ENCODE measurements around the gene DHX16. TPM values are rescaled to one million over a fixed set of nuclear protein-coding genes. Genes with fewer than 3 reads are reported as not detected.

The DHX16 gene
- total and polyA plus RNA-seq, 2 experiments from 2014 or later, result 16.0 to 31.3 TPM

DNA sequence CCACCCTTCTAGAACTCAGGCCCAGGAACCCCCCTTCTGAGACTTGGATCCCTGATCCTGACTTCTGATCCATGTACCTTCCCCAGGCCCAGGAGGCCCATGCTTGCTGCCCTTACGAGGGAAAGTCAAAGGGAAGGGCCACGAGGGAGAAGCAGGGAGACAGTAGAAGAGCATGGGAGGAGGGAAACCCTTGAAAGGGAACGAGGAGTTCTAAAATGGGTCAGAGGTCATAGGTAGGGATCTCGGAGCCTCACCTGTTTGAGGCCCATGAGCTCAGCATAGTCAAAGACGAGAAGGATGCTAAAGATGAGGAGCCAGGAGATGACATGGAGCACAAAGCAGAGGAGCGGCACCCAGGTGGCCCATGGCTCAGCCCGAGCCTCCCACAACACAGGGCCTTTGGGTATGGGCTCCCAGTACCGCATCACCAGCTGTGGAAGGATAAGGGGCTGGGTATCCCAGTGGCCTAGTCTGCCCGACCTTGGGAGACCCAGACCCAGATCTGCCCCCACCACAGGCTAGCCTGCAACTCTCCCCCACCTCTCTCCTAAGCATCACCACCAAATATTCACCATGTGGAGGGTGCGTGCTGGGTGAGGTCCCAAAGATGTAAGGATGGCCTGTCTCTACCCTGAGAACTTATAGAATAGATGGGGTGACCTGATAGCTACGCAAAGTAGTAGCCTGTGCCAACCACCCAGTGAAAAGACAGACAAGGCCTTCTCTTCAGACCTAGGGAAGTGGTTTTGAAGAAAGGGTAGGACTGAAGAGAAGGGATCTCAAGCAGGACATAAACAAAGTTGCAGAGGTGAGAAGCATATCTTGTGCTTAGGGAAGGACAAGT is 16.4 kb upstream of the DHX16 start (continued):
- TF ChIP-seq ZNF462 (CRISPR knock-in tag; IDR thresholded peaks at IDR 0.05), result no peak

DNA sequence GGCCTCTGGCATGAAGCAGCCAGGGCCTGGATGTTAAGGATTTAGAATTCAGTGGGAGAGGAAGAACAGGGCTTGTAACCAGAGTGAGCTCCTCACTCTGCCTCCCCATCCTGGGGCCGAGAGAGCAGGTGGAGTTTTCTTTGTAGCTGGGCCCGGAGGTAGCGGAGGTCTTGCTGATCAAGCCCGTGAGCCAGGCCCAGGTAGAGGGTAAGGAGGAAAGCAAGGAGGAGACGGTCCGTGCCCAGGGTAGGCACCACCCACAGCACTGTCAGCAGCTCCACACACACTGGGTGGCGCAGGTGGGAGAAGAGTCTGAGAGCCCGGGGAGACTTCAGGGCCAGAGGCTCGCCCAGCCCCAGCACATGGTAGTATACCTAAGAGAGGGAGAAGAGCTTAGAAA is 15.8 kb upstream of the DHX16 start:
- H3K27me3 Mint-ChIP-seq (ENCODE audit: insufficient read depth, low read depth, poor library complexity), result peaks cover 38% of the 10 kb centered on the region
- no peak for DNase-seq (ENCODE audit: low spot score)
- H3K27me3 ChIP-seq (ENCODE audit: insufficient read depth), result 0 out of 2 replicates have a peak, but pooled peaks cover 5% of the 10 kb centered on the region
- peaks cover 38% of the 10 kb centered on the region for H3K4me1 ChIP-seq (ENCODE audit: insufficient read depth)
- no peak overlapping the region for H3K27ac ChIP-seq (ENCODE audit: low read depth)
- H3F3A ChIP-seq (replicated peaks; ENCODE audit: low read depth), result peaks cover 12% of the 10 kb centered on the region
- peaks cover 8% of the 10 kb centered on the region; the same call in 1 of the 2 replicates for H3K79me2 ChIP-seq (replicated peaks; ENCODE audit: insufficient read depth)
- H4K20me1 ChIP-seq (replicated peaks; ENCODE audit: insufficient read depth), result no peaks in the 10 kb centered on the region
- no peak overlapping the region; the same call in 1 of the 2 replicates for H3K4me3 ChIP-seq
- no peak overlapping the region for H2AFZ ChIP-seq
- no peak overlapping the region for H3K4me2 ChIP-seq
- H3K4me1 Mint-ChIP-seq, result peaks cover 59% of the 10 kb centered on the region
- H3K9me3 Mint-ChIP-seq, result no peaks in the 10 kb centered on the region; the same call in 2 of the 3 replicates
- no peak for ATAC-seq
- no peak overlapping the region for H3K27ac Mint-ChIP-seq
- peaks cover 18% of the 10 kb centered on the region for H3K36me3 Mint-ChIP-seq (ENCODE audit: low read depth)
- H3K36me3 ChIP-seq (ENCODE audit: insufficient read depth), result no peaks in the 10 kb centered on the region
- H3K9me2 ChIP-seq (ENCODE audit: insufficient read depth), result no peaks in the 10 kb centered on the region
- H3K4me3 Mint-ChIP-seq, result peak overlapping the region; percentile 81; the same call in 2 of the 3 replicates
- TF ChIP-seq STAT1 (IDR thresholded peaks at IDR 0.05; ENCODE audit: unreplicated experiment), result no peak
- no peak for TF ChIP-seq EZH2phosphoT487 (IDR thresholded peaks at IDR 0.05; ENCODE audit: unreplicated experiment)
- no peak for TF ChIP-seq ZNF114 (CRISPR knock-in tag; IDR thresholded peaks at IDR 0.05)
- no peak for TF ChIP-seq REST (IDR thresholded peaks at IDR 0.05; ENCODE audit: unreplicated experiment)
- TF ChIP-seq NANOG (IDR thresholded peaks at IDR 0.05; ENCODE audit: borderline replicate concordance), result no peak
- TF ChIP-seq CTCF (conservative IDR thresholded peaks at IDR 0.05; ENCODE audit: low read depth in 2 of 2), result no peak
- TF ChIP-seq CREB1 (CRISPR knock-in tag; IDR thresholded peaks at IDR 0.05; ENCODE audit: low read depth), result no peak
- no peak for TF ChIP-seq POLR2AphosphoS5 (IDR thresholded peaks at IDR 0.05; ENCODE audit: low read depth)
- TF ChIP-seq, protein P1, sequence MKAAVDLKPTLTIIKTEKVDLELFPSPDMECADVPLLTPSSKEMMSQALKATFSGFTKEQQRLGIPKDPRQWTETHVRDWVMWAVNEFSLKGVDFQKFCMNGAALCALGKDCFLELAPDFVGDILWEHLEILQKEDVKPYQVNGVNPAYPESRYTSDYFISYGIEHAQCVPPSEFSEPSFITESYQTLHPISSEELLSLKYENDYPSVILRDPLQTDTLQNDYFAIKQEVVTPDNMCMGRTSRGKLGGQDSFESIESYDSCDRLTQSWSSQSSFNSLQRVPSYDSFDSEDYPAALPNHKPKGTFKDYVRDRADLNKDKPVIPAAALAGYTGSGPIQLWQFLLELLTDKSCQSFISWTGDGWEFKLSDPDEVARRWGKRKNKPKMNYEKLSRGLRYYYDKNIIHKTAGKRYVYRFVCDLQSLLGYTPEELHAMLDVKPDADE (IDR thresholded peaks at IDR 0.05), result no peak

All from GM23338 (cell line).